ENCODE measurements around the gene MPRIP. TPM values are rescaled to one million over a fixed set of nuclear protein-coding genes. Genes with fewer than 3 reads are reported as not detected.

Gene MPRIP
- total RNA-seq, 1 experiment from 2014 or later: 132 TPM

GRCh38 chr17:17109256-17109655 is 67.0 kb downstream of the MPRIP start:
- H3K23ac ChIP-seq (ENCODE audit: insufficient read length, low read depth, low read length): no peak overlapping the region
- no peak overlapping the region for H3T11ph ChIP-seq (ENCODE audit: low read length)
- H3K4me1 ChIP-seq (ENCODE audit: insufficient read depth, low read length): no peaks in the 10 kb centered on the region
- H3K79me2 ChIP-seq (ENCODE audit: insufficient read depth, low read length): no peaks in the 10 kb centered on the region
- WGBS (ENCODE audit: extremely low coverage, insufficient read length, low lambda C conversion rate): no CpG with 5 or more reads among the region's 4 CpGs
- H4K20me1 ChIP-seq (ENCODE audit: control insufficient read depth, insufficient read depth, insufficient read length): no peaks in the 10 kb centered on the region
- no peak overlapping the region for H2AFZ ChIP-seq (ENCODE audit: low read length)
- no peak for DNase-seq
- Mint-ChIP-seq H3K4me1 (peaks cover 18 to 20% of the 10 kb centered on the region in 2 experiments), H3K9me3 (no peaks in the 10 kb centered on the region), H3K27ac (peak overlapping the region in 1 of 3 experiments; percentile 15; a peak in 2 of 7 replicates), H3K27me3 (ENCODE audit: low read depth) (no peaks in the 10 kb centered on the region), H3K4me3 (no peak overlapping the region), H3K36me3 (ENCODE audit: insufficient read depth in 1 of 3, low read depth in 3 of 3) (no peaks in the 10 kb centered on the region; a peak in 1 of 7 replicates)
- H4K5ac ChIP-seq (ENCODE audit: insufficient read length, low read depth, low read length): no peak overlapping the region
- no peak overlapping the region for H3K56ac ChIP-seq (ENCODE audit: insufficient read length, low read depth, low read length)
- H2BK20ac ChIP-seq (ENCODE audit: low read depth, low read length, poor library complexity, severe bottlenecking): no peak overlapping the region
- no peak overlapping the region for H2AK5ac ChIP-seq (ENCODE audit: insufficient read length, low read length)
- no peak overlapping the region for H4K8ac ChIP-seq (replicated peaks; ENCODE audit: insufficient read length, low read depth, low read length)
- no peak overlapping the region for H2BK5ac ChIP-seq (ENCODE audit: insufficient read length, low read length)
- no peak overlapping the region for H3K27ac ChIP-seq (ENCODE audit: insufficient read length, low read depth, low read length)
- no peak overlapping the region for H4K91ac ChIP-seq (ENCODE audit: insufficient read length, low read depth, low read length)
- H3K79me1 ChIP-seq (ENCODE audit: insufficient read depth, low read depth, low read length, poor library complexity, severe bottlenecking): no peaks in the 10 kb centered on the region
- no peak overlapping the region for H3K18ac ChIP-seq (ENCODE audit: insufficient read length, low read depth, low read length)
- no peaks in the 10 kb centered on the region for H3K27me3 ChIP-seq (ENCODE audit: insufficient read depth, low read length)
- no peak overlapping the region for H3K9ac ChIP-seq (ENCODE audit: extremely low read depth, insufficient read length, low read length)
- no peak overlapping the region for H3K4ac ChIP-seq (ENCODE audit: low read depth, low read length)
- TF ChIP-seq, protein P1, sequence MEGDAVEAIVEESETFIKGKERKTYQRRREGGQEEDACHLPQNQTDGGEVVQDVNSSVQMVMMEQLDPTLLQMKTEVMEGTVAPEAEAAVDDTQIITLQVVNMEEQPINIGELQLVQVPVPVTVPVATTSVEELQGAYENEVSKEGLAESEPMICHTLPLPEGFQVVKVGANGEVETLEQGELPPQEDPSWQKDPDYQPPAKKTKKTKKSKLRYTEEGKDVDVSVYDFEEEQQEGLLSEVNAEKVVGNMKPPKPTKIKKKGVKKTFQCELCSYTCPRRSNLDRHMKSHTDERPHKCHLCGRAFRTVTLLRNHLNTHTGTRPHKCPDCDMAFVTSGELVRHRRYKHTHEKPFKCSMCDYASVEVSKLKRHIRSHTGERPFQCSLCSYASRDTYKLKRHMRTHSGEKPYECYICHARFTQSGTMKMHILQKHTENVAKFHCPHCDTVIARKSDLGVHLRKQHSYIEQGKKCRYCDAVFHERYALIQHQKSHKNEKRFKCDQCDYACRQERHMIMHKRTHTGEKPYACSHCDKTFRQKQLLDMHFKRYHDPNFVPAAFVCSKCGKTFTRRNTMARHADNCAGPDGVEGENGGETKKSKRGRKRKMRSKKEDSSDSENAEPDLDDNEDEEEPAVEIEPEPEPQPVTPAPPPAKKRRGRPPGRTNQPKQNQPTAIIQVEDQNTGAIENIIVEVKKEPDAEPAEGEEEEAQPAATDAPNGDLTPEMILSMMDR (conservative IDR thresholded peaks at IDR 0.05): no peak
- no peak overlapping the region for H2BK15ac ChIP-seq (ENCODE audit: low read depth, low read length)
- no peak overlapping the region for H2BK120ac ChIP-seq (ENCODE audit: low read depth, low read length, poor library complexity, severe bottlenecking)
- H3K14ac ChIP-seq (ENCODE audit: insufficient read depth, low read length): no peak overlapping the region
- H3K23me2 ChIP-seq (ENCODE audit: insufficient read length, low read depth, low read length, poor library complexity, severe bottlenecking): no peaks in the 10 kb centered on the region
- no peak overlapping the region for H3K4me2 ChIP-seq (ENCODE audit: insufficient read depth, insufficient read length, low read length)
- H2BK12ac ChIP-seq (ENCODE audit: insufficient read length, low read depth, low read length): no peak overlapping the region
- H3K9me3 ChIP-seq (ENCODE audit: control insufficient read depth, low read depth, low read length): no peaks in the 10 kb centered on the region

Data from H9 (cell line).